CD14-positive monocyte (primary cell): ENCODE results near the gene CHMP4B. TPM values are rescaled to one million over a fixed set of nuclear protein-coding genes. Genes with fewer than 3 reads are reported as not detected.

Experiments
- DNase-seq, 3 donors: peaks; one replicate each; pipeline ENCODE4 v3.0.0-alpha.2; 2011 to 2022
- H2AFZ ChIP-seq: 2 replicates; pipeline ENCODE4 v1.6.0; 2012; ENCODE audit warnings: mild to moderate bottlenecking, low read depth, low read length, inconsistent platforms; ENCODE audit not compliant: insufficient read depth, poor library complexity, severe bottlenecking
- H3K27ac ChIP-seq, 2 donors: 1 replicate in 1 of 2; 2 replicates in 1 of 2; pipeline ENCODE4 v1.5.1; 2012 to 2013; ENCODE audit warnings: low read length in 2 of 2, control low read depth in 1 of 2, inconsistent platforms in 1 of 2, low read depth in 1 of 2, mild to moderate bottlenecking in 1 of 2
- H3K27me3 ChIP-seq, 2 donors: one replicate each; pipeline versions ENCODE4 v1.6.0 to v1.6.1; 2011 to 2013; ENCODE audit warnings: low read length in 2 of 2; ENCODE audit not compliant: control insufficient read depth in 2 of 2, insufficient read depth in 2 of 2
- H3K36me3 ChIP-seq, 2 donors: replicated peaks in 1 of 2; 1 replicate in 1 of 2; 2 replicates in 1 of 2; pipeline versions ENCODE4 v1.5.1 to v1.6.1; 2012 to 2013; ENCODE audit warnings: low read length in 2 of 2, control low read depth in 1 of 2, inconsistent platforms in 1 of 2, mild to moderate bottlenecking in 1 of 2; ENCODE audit not compliant: insufficient read depth in 2 of 2, control insufficient read depth in 1 of 2
- H3K4me1 ChIP-seq, 2 donors: 1 replicate in 1 of 2; 2 replicates in 1 of 2; pipeline versions ENCODE4 v1.5.1 to v1.6.1; 2012 to 2013; ENCODE audit warnings: low read length in 2 of 2, control low read depth in 1 of 2, inconsistent platforms in 1 of 2, mild to moderate bottlenecking in 1 of 2, moderate library complexity in 1 of 2; ENCODE audit not compliant: insufficient read depth in 2 of 2, control insufficient read depth in 1 of 2
- H3K4me2 ChIP-seq: replicated peaks from 2 replicates; pipeline ENCODE3; 2012; ENCODE audit warnings: low read length, moderate library complexity, mild to moderate bottlenecking; ENCODE audit not compliant: poor library complexity, severe bottlenecking; ENCODE audit errors: extremely low read depth
- H3K4me3 ChIP-seq, 3 experiments: fragments of 200-600 bp in 1 of 3; sonication (generic) in 1 of 3; replicated peaks in 1 of 3; 1 replicate in 2 of 3; 2 replicates in 1 of 3; pipeline ENCODE4 v1.5.1; 2011 to 2013; ENCODE audit warnings: low read length in 3 of 3, mild to moderate bottlenecking in 3 of 3, control low read depth in 2 of 3, low read depth in 2 of 3, inconsistent platforms in 1 of 3, moderate library complexity in 1 of 3
- H3K79me2 ChIP-seq: 2 replicates; pipeline ENCODE4 v1.6.0; 2012; ENCODE audit warnings: mild to moderate bottlenecking, control low read depth, inconsistent platforms, low read length, moderate library complexity; ENCODE audit not compliant: insufficient read depth
- H3K9ac ChIP-seq: 2 replicates; pipeline ENCODE4 v1.6.0; 2017; ENCODE audit warnings: low read length, mild to moderate bottlenecking; ENCODE audit not compliant: insufficient read depth, poor library complexity, severe bottlenecking
- H3K9me3 ChIP-seq, 2 donors: replicated peaks in 1 of 2; 1 replicate in 1 of 2; 2 replicates in 1 of 2; pipeline versions ENCODE4 v1.5.1 to v1.6.1; 2012 to 2013; ENCODE audit warnings: low read length in 2 of 2, control low read depth in 1 of 2; ENCODE audit not compliant: control insufficient read depth in 1 of 2, insufficient read depth in 1 of 2
- H4K20me1 ChIP-seq: 2 replicates; pipeline ENCODE4 v1.6.0; 2012; ENCODE audit warnings: mild to moderate bottlenecking, low read length, control low read depth, moderate library complexity; ENCODE audit not compliant: insufficient read depth
- H3K27ac Mint-ChIP-seq, 7 donors: one replicate each; pipeline ENCODE4 v1.8.0; 2020; ENCODE audit warnings: mild to moderate bottlenecking in 7 of 7, mixed read lengths in 7 of 7, moderate library complexity in 6 of 7, inconsistent platforms in 2 of 7
- H3K27me3 Mint-ChIP-seq, 3 donors: one replicate each; pipeline ENCODE4 v1.8.0; 2021 to 2022; ENCODE audit warnings: low read depth in 3 of 3, mild to moderate bottlenecking in 3 of 3, mixed read lengths in 3 of 3, moderate library complexity in 3 of 3, inconsistent platforms in 1 of 3
- H3K36me3 Mint-ChIP-seq, 2 donors: one replicate each; pipeline ENCODE4 v1.8.0; 2020; ENCODE audit warnings: mixed read lengths in 2 of 2, inconsistent platforms in 1 of 2, mild to moderate bottlenecking in 1 of 2
- H3K4me1 Mint-ChIP-seq: one replicate; pipeline ENCODE4 v1.8.0; 2020; ENCODE audit warnings: mild to moderate bottlenecking, mixed read lengths
- H3K4me3 Mint-ChIP-seq, 2 donors: one replicate each; pipeline ENCODE4 v1.8.0; 2020; ENCODE audit warnings: mild to moderate bottlenecking in 2 of 2, mixed read lengths in 2 of 2, moderate library complexity in 1 of 2
- H3K9me3 Mint-ChIP-seq, 7 donors: one replicate each; pipeline ENCODE4 v1.8.0; 2020 to 2022; ENCODE audit warnings: mixed read lengths in 7 of 7, mild to moderate bottlenecking in 6 of 7, moderate library complexity in 6 of 7, inconsistent platforms in 2 of 7
- CTCF ChIP-seq: fragments of 200-600 bp; IDR thresholded peaks from one replicate; pipeline ENCODE4 v1.8.0; 2022; ENCODE audit warnings: antibody characterized with exemption, mild to moderate bottlenecking
- WGBS: methylation state at CpG from one replicate; pipeline ENCODE4 v1.1.5; 2013; ENCODE audit warnings: missing lambda C conversion rate; ENCODE audit not compliant: insufficient coverage; 5-methylcytosine and 5-hydroxymethylcytosine counted together
- intact Hi-C, 2 donors: fragments of 100-400 bp; cut with micrococcal nuclease; formaldehyde crosslinking; loops; one replicate each; pipeline versions ENCODE4 v1.15.0 to v1.15.1; 2023
- polyA plus RNA-seq, 3 donors: library from polyadenylated mRNA; depleted of rRNA in 1 of 3; unstranded in 2 of 3; stranded (reverse) in 1 of 3; fragments of 300-500 nt in 2 of 3; fragments of >200 nt in 1 of 3; fragmentation: Illumina TruSeq in 2 of 3; gene quantifications; 1 replicate in 2 of 3; 2 replicates in 1 of 3; pipeline ENCODE4 v1.2.3, GENCODE V29; 2012 to 2021

CHMP4B gene
- polyA plus RNA-seq, 3 donors, result 7.1 to 181 (median 10.0) TPM

GRCh38 chr20:33825340-33826269, 14.5 kb downstream of the CHMP4B start:
- Histone ChIP-seq H3K4me2 (no peak overlapping the region), H4K20me1 (peaks cover 100% of the 10 kb centered on the region), H3K79me2 (peaks cover 100% of the 10 kb centered on the region), H3K27ac (peak overlapping the region in 1 of 2 donors; percentile 34), H2AFZ (no peak overlapping the region), H3K9ac (no peak overlapping the region), H3K36me3 (peaks cover 16 to 44% of the 10 kb centered on the region in 2 donors), H3K4me3 (no peak overlapping the region), H3K9me3 (no peaks in the 10 kb centered on the region), H3K27me3 (no peaks in the 10 kb centered on the region), H3K4me1 (peaks cover 16 to 37% of the 10 kb centered on the region in 2 donors)
- 100% methylated on average over 2 of the region's 3 CpGs for WGBS
- no peaks in the 10 kb centered on the region for H3K9me3 Mint-ChIP-seq
- H3K4me3 Mint-ChIP-seq, result no peak overlapping the region
- no peaks in the 10 kb centered on the region for H3K27me3 Mint-ChIP-seq
- intact Hi-C loops, result loop anchor here in 1 of 2 donors (5.0 kb wide), 1 partner anchor 378 kb away; no protein-coding TSS in a partner anchor
- DNase-seq, result no peak
- no peak for TF ChIP-seq CTCF
- H3K4me1 Mint-ChIP-seq, result peaks cover 65% of the 10 kb centered on the region
- H3K36me3 Mint-ChIP-seq, result peaks cover 12 to 39% of the 10 kb centered on the region in 2 donors
- H3K27ac Mint-ChIP-seq, result peak overlapping the region; percentile 2 to 83 (median 20)

- H3K79me2 ChIP-seq, result peaks cover 100% of the 10 kb centered on the region
- H3K27me3 ChIP-seq, result no peaks in the 10 kb centered on the region
- no peaks in the 10 kb centered on the region for H3K9me3 Mint-ChIP-seq
- no peak overlapping the region for H3K4me3 ChIP-seq
- intact Hi-C loops, result loop anchor here in 1 of 2 donors (5.0 kb wide), 1 partner anchor 379 kb away; no protein-coding TSS in a partner anchor
- peaks cover 16 to 50% of the 10 kb centered on the region in 2 donors for H3K36me3 ChIP-seq
- TF ChIP-seq CTCF, result no peak
- H3K27me3 Mint-ChIP-seq, result no peaks in the 10 kb centered on the region
- H3K27ac Mint-ChIP-seq, result peak overlapping the region; percentile 16 to 83 (median 27)
- peaks cover 11 to 46% of the 10 kb centered on the region in 2 donors for H3K36me3 Mint-ChIP-seq
- no peak overlapping the region for H3K9ac ChIP-seq
- 100% methylated on average over 3 of the region's 5 CpGs for WGBS
- no peak overlapping the region for H3K4me3 Mint-ChIP-seq
- no peaks in the 10 kb centered on the region for H3K9me3 ChIP-seq
- H3K27ac ChIP-seq, result peak overlapping the region in 1 of 2 donors; percentile 34
- no peak overlapping the region for H3K4me2 ChIP-seq
- no peak overlapping the region for H2AFZ ChIP-seq
- peaks cover 100% of the 10 kb centered on the region for H4K20me1 ChIP-seq
- H3K4me1 ChIP-seq, result peaks cover 16 to 37% of the 10 kb centered on the region in 2 donors
- peaks cover 63% of the 10 kb centered on the region for H3K4me1 Mint-ChIP-seq
- peak in 2 of 3 donors; percentile 15 to 30 for DNase-seq
These were observed 15.2 kb downstream of the CHMP4B start for GRCh38 chr20:33826270-33826897.
